ENCODE results near the gene PTPA. TPM values are rescaled to one million over a fixed set of nuclear protein-coding genes. Genes with fewer than 3 reads are reported as not detected.

PTPA gene
- polyA plus RNA-seq, 1 donor from 2014 or later = 62.8 TPM

DNA sequence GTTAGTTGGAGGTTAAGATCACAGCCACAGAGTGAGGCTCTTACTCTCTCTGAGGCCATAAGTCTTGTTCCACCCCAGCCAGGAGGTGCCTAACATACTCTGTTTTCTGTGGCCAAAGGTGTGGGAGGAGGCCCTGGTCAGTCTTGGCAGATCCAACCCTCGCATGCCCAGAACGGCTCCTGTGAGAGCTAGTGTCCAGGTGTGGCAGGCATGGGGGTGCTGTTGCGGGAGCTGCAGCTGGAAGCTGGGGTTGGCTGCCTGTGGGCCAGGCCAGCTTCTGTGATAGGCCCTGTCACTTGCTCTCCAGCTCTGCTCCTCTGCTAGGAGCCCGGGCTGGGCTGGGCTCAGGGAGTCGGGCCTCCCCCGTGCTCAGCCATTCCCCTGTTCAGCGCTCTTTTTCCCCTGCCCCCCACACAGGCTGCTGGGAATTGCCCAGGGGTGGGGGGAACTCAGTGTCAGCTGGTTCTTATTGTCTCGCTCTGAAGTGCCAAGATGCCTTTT is 35.3 kb downstream of the PTPA start:
- no peaks in the 10 kb centered on the region for H3K9me3 ChIP-seq (ENCODE audit: low read length)
- no peaks in the 10 kb centered on the region for H3K36me3 ChIP-seq (ENCODE audit: insufficient read depth, low read length)
- no peaks in the 10 kb centered on the region for H4K20me1 ChIP-seq (ENCODE audit: insufficient read depth)
- no peaks in the 10 kb centered on the region for H3K27me3 ChIP-seq (ENCODE audit: insufficient read depth, low read depth, low read length)
- H3K4me2 ChIP-seq (ENCODE audit: low read length) = no peak overlapping the region
- no peaks in the 10 kb centered on the region for H3F3A ChIP-seq (ENCODE audit: insufficient read depth, low read length, poor library complexity, severe bottlenecking)
- H3K79me2 ChIP-seq (replicated peaks; ENCODE audit: insufficient read depth, low read length) = no peaks in the 10 kb centered on the region
- H3K9me2 ChIP-seq (ENCODE audit: insufficient read depth, low read length) = no peaks in the 10 kb centered on the region
- H3K9ac ChIP-seq (ENCODE audit: low read length) = no peak overlapping the region
- H2AFZ ChIP-seq (ENCODE audit: low read depth, low read length) = no peak overlapping the region
- H3K4me3 ChIP-seq (ENCODE audit: low read length) = no peak overlapping the region
- H3K27ac ChIP-seq (ENCODE audit: low read length) = no peak overlapping the region
- TF ChIP-seq EP300 (conservative IDR thresholded peaks at IDR 0.05; ENCODE audit: poor library complexity, severe bottlenecking) = no peak
- no peak for TF ChIP-seq SMC3 (conservative IDR thresholded peaks at IDR 0.05; ENCODE audit: poor library complexity)
- no peak for TF ChIP-seq RAD21 (conservative IDR thresholded peaks at IDR 0.05)

GRCh38 chr9:129148463-129149204 is 37.4 kb downstream of the PTPA start:
- H3K36me3 ChIP-seq (ENCODE audit: insufficient read depth, low read length) = no peaks in the 10 kb centered on the region
- H3K9me3 ChIP-seq (ENCODE audit: low read length) = no peaks in the 10 kb centered on the region
- no peak overlapping the region for H2AFZ ChIP-seq (ENCODE audit: low read depth, low read length)
- no peaks in the 10 kb centered on the region for H4K20me1 ChIP-seq (ENCODE audit: insufficient read depth)
- no peaks in the 10 kb centered on the region for H3K27me3 ChIP-seq (ENCODE audit: insufficient read depth, low read depth, low read length)
- no peak overlapping the region for H3K4me2 ChIP-seq (ENCODE audit: low read length)
- no peak overlapping the region for H3K27ac ChIP-seq (ENCODE audit: low read length)
- TF ChIP-seq CTCF (IDR thresholded peaks at IDR 0.05; ENCODE audit: poor library complexity, severe bottlenecking) (no peak), EZH2 (IDR thresholded peaks at IDR 0.05; ENCODE audit: borderline replicate concordance, insufficient read depth, low read length, poor library complexity, severe bottlenecking) (no peak), REST (IDR thresholded peaks at IDR 0.05; ENCODE audit: borderline replicate concordance) (no peak), MXI1 (conservative IDR thresholded peaks at IDR 0.05; ENCODE audit: poor library complexity, severe bottlenecking) (no peak), TAF1 (IDR thresholded peaks at IDR 0.05; ENCODE audit: low read depth) (no peak), EP300 (conservative IDR thresholded peaks at IDR 0.05; ENCODE audit: poor library complexity, severe bottlenecking) (no peak), SMC3 (conservative IDR thresholded peaks at IDR 0.05; ENCODE audit: poor library complexity) (no peak), POLR2AphosphoS5 (IDR thresholded peaks at IDR 0.05) (no peak), RAD21 (conservative IDR thresholded peaks at IDR 0.05) (no peak)
- no peaks in the 10 kb centered on the region for H3F3A ChIP-seq (ENCODE audit: insufficient read depth, low read length, poor library complexity, severe bottlenecking)
- no peaks in the 10 kb centered on the region for H3K9me2 ChIP-seq (ENCODE audit: insufficient read depth, low read length)
- H3K9ac ChIP-seq (ENCODE audit: low read length) = no peak overlapping the region
- no peaks in the 10 kb centered on the region for H3K79me2 ChIP-seq (replicated peaks; ENCODE audit: insufficient read depth, low read length)
- no peak overlapping the region for H3K4me3 ChIP-seq (ENCODE audit: low read length)
